ENCODE measurements around the gene PHC2. TPM values are rescaled to one million over a fixed set of nuclear protein-coding genes. Genes with fewer than 3 reads are reported as not detected.
A peak's percentile ranks its signal among the peaks of the same experiment; 100 is the strongest.

PHC2 gene
- total RNA-seq, 1 donor from 2014 or later, result 31.3 TPM

DNA sequence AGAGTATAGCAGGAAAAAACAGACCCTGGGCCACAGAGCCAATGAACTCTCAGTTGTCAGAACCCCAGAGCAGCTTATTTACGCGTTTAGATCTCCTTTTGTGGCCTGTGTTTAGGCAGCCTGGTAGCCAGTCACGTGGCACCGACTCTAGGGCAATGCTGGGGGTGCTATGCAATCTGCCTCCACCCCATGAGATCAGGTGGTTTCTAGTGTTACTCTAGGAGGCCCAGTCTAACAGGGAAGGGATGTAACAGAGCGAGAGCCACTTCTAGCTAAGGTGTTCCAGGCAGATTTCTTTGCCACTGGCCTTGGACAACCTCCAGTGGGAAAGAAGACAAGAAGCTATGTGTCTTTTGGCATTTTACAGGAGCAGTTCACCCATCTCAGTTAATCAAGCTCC lies 98.0 kb downstream of the PHC2 start:
- Histone ChIP-seq H3K27ac (ENCODE audit: low read depth, low read length) (peak overlapping the region; percentile 81), H3K36me3 (ENCODE audit: control insufficient read depth in 3 of 3, insufficient read depth in 3 of 3, low read length in 3 of 3) (peaks cover 35 to 48% (median 44%) of the 10 kb centered on the region in 3 donors), H3K4me3 (ENCODE audit: low read length in 3 of 3) (peak overlapping the region in 2 of 3 donors; percentile 13 to 23), H3K4me1 (ENCODE audit: control insufficient read depth in 3 of 3, insufficient read depth in 3 of 3, low read length in 3 of 3) (peaks cover 59 to 84% (median 69%) of the 10 kb centered on the region in 3 donors), H3K9me3 (ENCODE audit: control insufficient read depth in 3 of 3, low read length in 3 of 3) (no peaks in the 10 kb centered on the region), H3K9ac (ENCODE audit: low read depth in 1 of 3, low read length in 3 of 3) (peak overlapping the region; percentile 40 to 71 (median 41)), H3K27me3 (ENCODE audit: control insufficient read depth in 3 of 3, insufficient read depth in 3 of 3, low read length in 3 of 3) (no peaks in the 10 kb centered on the region)

GRCh38 chr1:33332357-33332789 lies 98.5 kb downstream of the PHC2 start:
- Histone ChIP-seq H3K9ac (ENCODE audit: low read depth in 1 of 3, low read length in 3 of 3) (peak overlapping the region; percentile 40 to 71 (median 41)), H3K36me3 (ENCODE audit: control insufficient read depth in 3 of 3, insufficient read depth in 3 of 3, low read length in 3 of 3) (peaks cover 39 to 53% (median 49%) of the 10 kb centered on the region in 3 donors), H3K4me1 (ENCODE audit: control insufficient read depth in 3 of 3, insufficient read depth in 3 of 3, low read length in 3 of 3) (peaks cover 58 to 84% (median 69%) of the 10 kb centered on the region in 3 donors), H3K27me3 (ENCODE audit: control insufficient read depth in 3 of 3, insufficient read depth in 3 of 3, low read length in 3 of 3) (no peaks in the 10 kb centered on the region), H3K27ac (ENCODE audit: low read depth, low read length) (peak overlapping the region; percentile 81), H3K9me3 (ENCODE audit: control insufficient read depth in 3 of 3, low read length in 3 of 3) (no peaks in the 10 kb centered on the region), H3K4me3 (ENCODE audit: low read length in 3 of 3) (peak overlapping the region in 2 of 3 donors; percentile 13 to 23)

- peak overlapping the region; percentile 81 for H3K27ac ChIP-seq (ENCODE audit: low read depth, low read length)
- no peaks in the 10 kb centered on the region for H3K27me3 ChIP-seq (ENCODE audit: control insufficient read depth in 3 of 3, insufficient read depth in 3 of 3, low read length in 3 of 3)
- peaks cover 51 to 85% (median 65%) of the 10 kb centered on the region in 3 donors for H3K4me1 ChIP-seq (ENCODE audit: control insufficient read depth in 3 of 3, insufficient read depth in 3 of 3, low read length in 3 of 3)
These were observed 99.2 kb downstream of the PHC2 start for GRCh38 chr1:33331444-33332356.

GRCh38 chr1:33330906-33331305 lies 100.0 kb downstream of the PHC2 start:
- Histone ChIP-seq H3K36me3 (ENCODE audit: control insufficient read depth in 3 of 3, insufficient read depth in 3 of 3, low read length in 3 of 3) (peaks cover 51 to 67% (median 64%) of the 10 kb centered on the region in 3 donors), H3K27ac (ENCODE audit: low read depth, low read length) (peak overlapping the region; percentile 19), H3K4me1 (ENCODE audit: control insufficient read depth in 3 of 3, insufficient read depth in 3 of 3, low read length in 3 of 3) (peaks cover 47 to 77% (median 59%) of the 10 kb centered on the region in 3 donors), H3K27me3 (ENCODE audit: control insufficient read depth in 3 of 3, insufficient read depth in 3 of 3, low read length in 3 of 3) (no peaks in the 10 kb centered on the region), H3K9me3 (ENCODE audit: control insufficient read depth in 3 of 3, low read length in 3 of 3) (no peaks in the 10 kb centered on the region), H3K9ac (ENCODE audit: low read depth in 1 of 3, low read length in 3 of 3) (peak overlapping the region in 1 of 3 donors; percentile 45), H3K4me3 (ENCODE audit: low read length in 3 of 3) (no peak overlapping the region)

More at GRCh38 chr1:33331444-33332356, 99.2 kb downstream of the PHC2 start:
- Histone ChIP-seq H3K4me3 (ENCODE audit: low read length in 3 of 3) (peak overlapping the region in 2 of 3 donors; percentile 17 to 23), H3K9me3 (ENCODE audit: control insufficient read depth in 3 of 3, low read length in 3 of 3) (no peaks in the 10 kb centered on the region), H3K9ac (ENCODE audit: low read depth in 1 of 3, low read length in 3 of 3) (peak overlapping the region in 2 of 3 donors; percentile 34 to 71), H3K36me3 (ENCODE audit: control insufficient read depth in 3 of 3, insufficient read depth in 3 of 3, low read length in 3 of 3) (peaks cover 45 to 59% (median 56%) of the 10 kb centered on the region in 3 donors)

DNA sequence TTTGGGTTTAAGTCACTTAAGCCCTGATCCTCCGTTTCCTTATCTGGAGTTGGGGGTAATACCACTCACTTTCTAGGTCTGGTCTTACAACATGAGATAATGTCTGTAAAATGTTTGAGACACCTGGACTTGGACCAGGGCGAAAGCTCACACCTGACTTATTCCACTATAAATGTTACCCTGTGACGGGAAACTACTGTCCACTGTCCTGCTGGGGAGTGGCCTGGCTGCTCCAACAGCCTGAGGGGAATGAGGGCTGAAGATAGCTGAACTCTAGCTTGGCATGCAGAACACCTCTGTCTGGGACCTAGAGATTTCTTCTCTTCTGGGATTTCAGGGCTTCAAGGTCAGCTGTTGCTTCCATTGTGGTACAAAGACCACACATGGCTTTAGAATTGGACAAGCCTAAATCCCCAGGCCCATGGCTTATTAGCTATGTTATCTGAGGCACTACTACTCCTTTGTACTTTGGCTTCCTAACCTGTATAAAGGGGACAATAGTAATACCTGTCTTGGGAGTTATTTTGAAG lies 100.5 kb downstream of the PHC2 start:
- no peak overlapping the region for H3K4me3 ChIP-seq (ENCODE audit: low read length in 3 of 3)
- no peaks in the 10 kb centered on the region for H3K27me3 ChIP-seq (ENCODE audit: control insufficient read depth in 3 of 3, insufficient read depth in 3 of 3, low read length in 3 of 3)
- peak overlapping the region in 1 of 3 donors; percentile 45 for H3K9ac ChIP-seq (ENCODE audit: low read depth in 1 of 3, low read length in 3 of 3)
- H3K36me3 ChIP-seq (ENCODE audit: control insufficient read depth in 3 of 3, insufficient read depth in 3 of 3, low read length in 3 of 3), result peaks cover 56 to 72% (median 68%) of the 10 kb centered on the region in 3 donors
- no peaks in the 10 kb centered on the region for H3K9me3 ChIP-seq (ENCODE audit: control insufficient read depth in 3 of 3, low read length in 3 of 3)
- H3K4me1 ChIP-seq (ENCODE audit: control insufficient read depth in 3 of 3, insufficient read depth in 3 of 3, low read length in 3 of 3), result peaks cover 47 to 75% (median 59%) of the 10 kb centered on the region in 3 donors
- H3K27ac ChIP-seq (ENCODE audit: low read depth, low read length), result no peak overlapping the region

GRCh38 chr1:33329600-33330305 lies 101.1 kb downstream of the PHC2 start:
- H3K9me3 ChIP-seq (ENCODE audit: control insufficient read depth in 3 of 3, low read length in 3 of 3), result no peaks in the 10 kb centered on the region
- no peaks in the 10 kb centered on the region for H3K27me3 ChIP-seq (ENCODE audit: control insufficient read depth in 3 of 3, insufficient read depth in 3 of 3, low read length in 3 of 3)
- H3K36me3 ChIP-seq (ENCODE audit: control insufficient read depth in 3 of 3, insufficient read depth in 3 of 3, low read length in 3 of 3), result peaks cover 62 to 78% (median 75%) of the 10 kb centered on the region in 3 donors
- no peak overlapping the region for H3K4me3 ChIP-seq (ENCODE audit: low read length in 3 of 3)
- H3K27ac ChIP-seq (ENCODE audit: low read depth, low read length), result no peak overlapping the region
- peaks cover 42 to 71% (median 52%) of the 10 kb centered on the region in 3 donors for H3K4me1 ChIP-seq (ENCODE audit: control insufficient read depth in 3 of 3, insufficient read depth in 3 of 3, low read length in 3 of 3)
- peak overlapping the region in 1 of 3 donors; percentile 15 for H3K9ac ChIP-seq (ENCODE audit: low read depth in 1 of 3, low read length in 3 of 3)

DNA sequence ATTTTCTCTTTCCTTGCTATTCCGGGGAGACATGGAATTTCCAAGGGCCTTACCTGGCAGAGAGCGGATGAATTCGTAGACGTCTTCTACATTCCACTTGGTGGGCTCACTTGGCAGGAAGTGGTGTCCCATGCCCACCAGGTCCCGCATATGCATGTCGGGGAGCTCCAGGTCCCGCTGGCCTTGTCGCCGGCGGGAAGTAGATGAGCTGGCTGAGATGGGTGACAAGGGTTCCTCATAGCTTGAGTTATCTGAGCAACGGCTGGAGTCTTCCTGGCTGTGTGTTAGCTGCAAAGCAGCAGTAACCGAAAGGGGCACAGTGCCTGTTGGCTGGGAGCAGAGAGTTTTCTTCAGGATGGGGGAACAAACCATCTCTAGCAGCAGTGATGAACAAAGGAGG lies 102.1 kb downstream of the PHC2 start:
- H3K27ac ChIP-seq (ENCODE audit: low read depth, low read length), result no peak overlapping the region
- H3K36me3 ChIP-seq (ENCODE audit: control insufficient read depth in 3 of 3, insufficient read depth in 3 of 3, low read length in 3 of 3), result peaks cover 72 to 88% (median 84%) of the 10 kb centered on the region in 3 donors
- peak overlapping the region in 1 of 3 donors; percentile 8 for H3K9ac ChIP-seq (ENCODE audit: low read depth in 1 of 3, low read length in 3 of 3)
- H3K4me1 ChIP-seq (ENCODE audit: control insufficient read depth in 3 of 3, insufficient read depth in 3 of 3, low read length in 3 of 3), result peaks cover 32 to 61% (median 45%) of the 10 kb centered on the region in 3 donors
- H3K4me3 ChIP-seq (ENCODE audit: low read length in 3 of 3), result no peak overlapping the region
- no peaks in the 10 kb centered on the region for H3K9me3 ChIP-seq (ENCODE audit: control insufficient read depth in 3 of 3, low read length in 3 of 3)
- no peaks in the 10 kb centered on the region for H3K27me3 ChIP-seq (ENCODE audit: control insufficient read depth in 3 of 3, insufficient read depth in 3 of 3, low read length in 3 of 3)

- Histone ChIP-seq H3K27ac (ENCODE audit: low read depth, low read length) (no peak overlapping the region), H3K9ac (ENCODE audit: low read depth in 1 of 3, low read length in 3 of 3) (peak overlapping the region in 1 of 3 donors; percentile 10), H3K36me3 (ENCODE audit: control insufficient read depth in 3 of 3, insufficient read depth in 3 of 3, low read length in 3 of 3) (peaks cover 82 to 96% (median 95%) of the 10 kb centered on the region in 3 donors), H3K4me1 (ENCODE audit: control insufficient read depth in 3 of 3, insufficient read depth in 3 of 3, low read length in 3 of 3) (peaks cover 22 to 51% (median 36%) of the 10 kb centered on the region in 3 donors), H3K27me3 (ENCODE audit: control insufficient read depth in 3 of 3, insufficient read depth in 3 of 3, low read length in 3 of 3) (no peaks in the 10 kb centered on the region), H3K9me3 (ENCODE audit: control insufficient read depth in 3 of 3, low read length in 3 of 3) (no peaks in the 10 kb centered on the region), H3K4me3 (ENCODE audit: low read length in 3 of 3) (no peak overlapping the region)
These were observed 103.1 kb downstream of the PHC2 start for GRCh38 chr1:33327587-33328325.

DNA sequence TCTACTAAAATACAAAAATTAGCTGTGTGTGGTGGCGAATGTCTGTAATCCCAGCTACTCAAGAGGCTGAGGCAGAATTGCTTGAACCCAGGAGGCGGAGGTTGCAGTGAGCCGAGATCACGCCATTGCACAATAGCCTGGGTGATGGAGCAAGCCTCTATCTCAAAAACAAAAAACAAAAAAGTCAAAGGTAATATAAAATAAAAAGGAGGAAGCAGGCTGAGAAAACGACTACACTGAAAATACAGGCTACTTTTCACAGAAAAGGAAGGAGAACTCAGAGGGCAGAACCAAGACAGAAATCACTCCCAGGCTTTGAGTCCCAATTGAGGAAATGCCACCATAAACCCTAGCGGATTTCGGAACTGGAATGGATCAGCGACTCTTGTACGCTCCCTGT lies 104.1 kb downstream of the PHC2 start:
- no peaks in the 10 kb centered on the region for H3K27me3 ChIP-seq (ENCODE audit: control insufficient read depth in 3 of 3, insufficient read depth in 3 of 3, low read length in 3 of 3)
- H3K4me3 ChIP-seq (ENCODE audit: low read length in 3 of 3), result no peak overlapping the region
- H3K9ac ChIP-seq (ENCODE audit: low read depth in 1 of 3, low read length in 3 of 3), result no peak overlapping the region
- peaks cover 12 to 41% (median 26%) of the 10 kb centered on the region in 3 donors for H3K4me1 ChIP-seq (ENCODE audit: control insufficient read depth in 3 of 3, insufficient read depth in 3 of 3, low read length in 3 of 3)
- no peaks in the 10 kb centered on the region for H3K9me3 ChIP-seq (ENCODE audit: control insufficient read depth in 3 of 3, low read length in 3 of 3)
- H3K27ac ChIP-seq (ENCODE audit: low read depth, low read length), result no peak overlapping the region
- H3K36me3 ChIP-seq (ENCODE audit: control insufficient read depth in 3 of 3, insufficient read depth in 3 of 3, low read length in 3 of 3), result peaks cover 86 to 92% (median 90%) of the 10 kb centered on the region in 3 donors
